Fibroblast of pulmonary artery (primary cell): ENCODE results near the gene DENND2D.

ENCODE experiments used
- DNase-seq: peaks from one replicate; pipeline ENCODE4 v3.0.0-alpha.2; 2010; ENCODE audit warnings: low read depth
- H3K4me3 ChIP-seq: replicated peaks from 2 replicates; pipeline ENCODE4 v1.5.1; 2011; ENCODE audit warnings: low read depth, mild to moderate bottlenecking, control low read depth, low read length, moderate library complexity
- TF ChIP-seq, protein P1 (sequence below): IDR thresholded peaks from 2 replicates; pipeline ENCODE4 v1.5.1; 2011; ENCODE audit warnings: mild to moderate bottlenecking, control low read depth, low read length, inconsistent platforms; ENCODE audit errors: missing control alignments

Gene DENND2D

DNA sequence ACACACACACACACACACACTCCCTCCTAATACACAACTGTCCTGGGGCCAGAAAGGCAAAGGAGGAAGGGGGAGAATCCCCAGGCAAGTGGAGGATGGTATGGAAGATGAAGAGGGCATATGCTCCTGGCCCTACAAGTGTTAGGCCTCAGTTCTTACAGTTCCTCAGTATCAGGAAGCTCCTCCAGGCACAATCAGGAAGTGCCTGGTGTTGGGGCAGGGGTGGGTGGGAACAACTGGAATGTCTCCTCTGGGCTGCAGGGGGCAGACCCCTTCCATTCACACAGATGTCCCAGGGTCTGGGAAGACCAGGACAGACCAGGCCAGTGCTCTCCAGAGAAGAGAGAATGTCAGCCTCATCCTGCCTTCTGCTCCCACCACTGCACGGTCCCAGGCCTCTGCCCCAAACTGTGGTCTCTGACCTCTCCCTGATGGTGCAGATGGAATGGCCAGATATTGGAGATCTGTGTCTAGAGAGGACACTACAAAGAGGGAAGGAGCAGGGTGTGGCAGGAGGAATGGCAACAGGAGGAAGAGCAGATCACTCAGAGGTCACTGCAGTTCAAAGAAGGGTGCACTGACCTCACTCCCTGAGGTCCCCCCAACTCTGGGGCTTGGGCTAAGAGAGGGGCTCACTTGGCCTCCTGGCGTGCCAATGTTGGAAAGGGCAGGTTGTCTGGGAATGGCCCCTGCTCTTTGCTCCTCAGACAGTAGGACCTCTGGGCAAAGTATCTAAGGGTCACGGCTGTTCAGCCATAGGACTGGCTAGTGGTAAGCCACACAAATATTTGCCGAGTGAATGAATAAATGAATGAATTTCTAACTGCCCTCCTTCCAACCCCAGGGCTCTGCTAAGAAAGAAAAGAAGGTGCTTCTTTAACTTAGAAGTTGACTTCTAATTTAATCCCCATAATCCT is 2.5 kb upstream of the DENND2D start:
- H3K4me3 ChIP-seq = no peak overlapping the region
- no peak for DNase-seq
- TF ChIP-seq, protein P1, sequence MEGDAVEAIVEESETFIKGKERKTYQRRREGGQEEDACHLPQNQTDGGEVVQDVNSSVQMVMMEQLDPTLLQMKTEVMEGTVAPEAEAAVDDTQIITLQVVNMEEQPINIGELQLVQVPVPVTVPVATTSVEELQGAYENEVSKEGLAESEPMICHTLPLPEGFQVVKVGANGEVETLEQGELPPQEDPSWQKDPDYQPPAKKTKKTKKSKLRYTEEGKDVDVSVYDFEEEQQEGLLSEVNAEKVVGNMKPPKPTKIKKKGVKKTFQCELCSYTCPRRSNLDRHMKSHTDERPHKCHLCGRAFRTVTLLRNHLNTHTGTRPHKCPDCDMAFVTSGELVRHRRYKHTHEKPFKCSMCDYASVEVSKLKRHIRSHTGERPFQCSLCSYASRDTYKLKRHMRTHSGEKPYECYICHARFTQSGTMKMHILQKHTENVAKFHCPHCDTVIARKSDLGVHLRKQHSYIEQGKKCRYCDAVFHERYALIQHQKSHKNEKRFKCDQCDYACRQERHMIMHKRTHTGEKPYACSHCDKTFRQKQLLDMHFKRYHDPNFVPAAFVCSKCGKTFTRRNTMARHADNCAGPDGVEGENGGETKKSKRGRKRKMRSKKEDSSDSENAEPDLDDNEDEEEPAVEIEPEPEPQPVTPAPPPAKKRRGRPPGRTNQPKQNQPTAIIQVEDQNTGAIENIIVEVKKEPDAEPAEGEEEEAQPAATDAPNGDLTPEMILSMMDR = no peak

DNA sequence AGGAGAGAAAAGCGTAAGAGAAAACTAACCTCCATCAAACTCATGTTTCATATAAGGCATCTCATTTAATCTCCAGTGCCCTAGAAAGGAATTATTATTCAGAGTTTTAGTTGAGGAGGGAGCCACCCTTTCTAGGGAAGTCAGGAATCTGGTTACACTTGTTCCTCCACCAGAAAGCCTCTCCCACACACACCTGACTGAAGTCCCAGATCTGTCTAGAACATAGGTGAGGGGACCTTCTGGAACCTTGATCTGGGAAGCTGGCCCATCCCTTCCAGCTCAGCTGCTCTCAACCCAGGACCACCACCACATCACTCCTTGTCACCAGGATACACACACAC is 1.9 kb upstream of the DENND2D start:
- no peak overlapping the region for H3K4me3 ChIP-seq
- no peak for DNase-seq
- TF ChIP-seq, protein P1 = no peak

DNA sequence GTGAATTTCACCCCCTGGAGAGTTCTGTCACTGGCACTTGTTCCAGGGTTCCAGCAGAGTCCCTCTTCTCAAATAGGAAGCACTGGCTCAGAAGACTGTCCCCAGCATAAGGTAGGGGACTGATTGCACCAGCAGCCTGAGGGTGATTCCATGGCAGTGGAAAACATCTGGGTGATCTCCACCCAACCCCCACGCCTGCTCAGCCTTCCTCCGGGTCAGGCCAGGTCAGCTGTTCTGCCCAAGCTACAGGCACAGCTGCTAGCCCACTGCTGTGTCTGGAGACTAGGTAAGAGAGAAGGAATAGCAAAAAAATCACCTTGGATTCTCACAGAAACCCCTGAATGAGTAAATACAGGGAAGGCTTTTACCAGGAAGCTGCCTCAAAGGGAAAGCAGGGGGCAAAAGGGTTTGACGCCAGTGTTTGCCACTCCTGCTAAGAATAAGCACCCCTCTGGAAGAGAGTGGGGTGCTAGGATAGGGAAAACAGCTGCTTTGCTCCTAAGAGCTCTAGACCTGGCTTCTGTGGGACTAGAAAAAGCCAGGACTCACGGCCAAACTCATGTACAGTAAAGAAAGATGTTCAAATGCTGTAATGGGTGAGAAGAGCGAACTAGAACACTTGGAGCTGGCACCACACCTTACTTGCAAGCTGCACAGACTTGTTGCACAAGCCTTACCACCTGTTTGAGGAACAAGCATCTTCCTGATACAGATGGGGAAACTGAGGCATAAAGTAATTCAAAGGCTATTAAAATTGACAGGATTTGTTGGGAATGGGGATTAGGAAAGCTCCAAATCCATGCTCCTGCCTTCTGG is 1.0 kb upstream of the DENND2D start:
- H3K4me3 ChIP-seq = no peak overlapping the region
- DNase-seq = no peak
- TF ChIP-seq, protein P1 = no peak

DNA sequence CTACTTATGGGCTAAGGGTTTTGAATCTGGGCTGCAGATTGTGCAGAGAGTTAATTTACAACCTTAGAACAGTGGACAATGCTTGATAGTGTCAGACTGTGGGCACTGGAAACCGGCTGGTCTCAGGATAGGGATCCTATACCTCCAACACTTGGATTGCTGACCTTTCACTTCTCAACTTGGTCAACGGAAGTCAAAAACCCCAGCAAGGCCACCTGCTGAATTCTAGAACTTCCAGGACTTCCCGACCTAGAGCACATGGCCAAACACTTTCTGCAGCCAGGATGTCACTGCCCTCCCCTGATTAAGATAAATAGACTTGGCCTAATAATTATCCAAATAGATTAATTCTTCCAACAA is 336 bp upstream of the DENND2D start:
- TF ChIP-seq, protein P1 = no peak
- H3K4me3 ChIP-seq = no peak overlapping the region
- no peak for DNase-seq

DNA sequence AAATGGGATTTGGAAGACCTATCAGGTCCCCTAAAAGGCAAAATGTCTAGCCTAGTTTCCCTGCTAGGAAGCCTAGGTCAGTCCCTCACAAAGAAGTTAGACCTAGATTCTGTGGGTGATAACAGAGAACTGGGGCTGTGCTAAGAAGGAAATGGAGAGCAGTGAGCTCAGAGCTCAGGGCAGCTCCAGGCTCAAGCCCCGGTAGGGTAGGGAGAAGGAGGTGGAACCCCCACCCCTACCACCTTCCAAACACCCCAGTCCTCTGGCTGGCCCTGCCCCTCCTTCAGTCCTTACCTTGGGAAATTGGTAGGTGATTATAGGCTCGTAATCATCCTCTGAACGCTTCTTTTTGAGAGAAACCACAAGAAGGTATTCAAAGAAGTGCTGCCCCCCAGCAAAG is 1.1 kb downstream of the DENND2D start:
- DNase-seq = no peak
- no peak overlapping the region for H3K4me3 ChIP-seq
- TF ChIP-seq, protein P1 = no peak

DNA sequence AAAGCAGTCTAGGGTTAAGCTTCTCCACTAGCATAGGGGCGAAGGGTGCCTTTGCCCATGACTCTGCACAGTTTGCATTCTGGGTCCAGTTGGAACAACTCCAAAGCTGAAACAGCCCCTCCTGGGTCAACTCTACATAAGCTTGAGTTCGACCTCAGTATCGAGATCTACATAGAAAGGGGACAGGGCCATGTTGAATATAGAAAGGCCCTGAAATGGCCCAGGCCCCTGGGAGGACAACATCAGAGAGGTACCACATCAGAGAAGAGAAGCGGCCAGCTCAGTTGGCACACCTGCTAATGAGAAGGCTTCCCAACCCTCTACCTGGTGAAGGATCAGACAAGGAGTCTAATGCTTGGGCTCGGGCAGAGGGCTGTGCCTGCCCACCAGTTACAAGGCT is 1.6 kb downstream of the DENND2D start:
- DNase-seq = no peak
- H3K4me3 ChIP-seq = no peak overlapping the region
- TF ChIP-seq, protein P1 = no peak
